ENCODE results near the gene AFAP1L1.

The AFAP1L1 gene

GRCh38 chr5:149349382-149349781, 77.7 kb downstream of the AFAP1L1 start:
- no peak for DNase-seq (ENCODE audit: low read depth in 2 of 2)

GRCh38 chr5:149352169-149352568, 80.5 kb downstream of the AFAP1L1 start:
- DNase-seq (ENCODE audit: low read depth in 2 of 2) = no peak

DNA sequence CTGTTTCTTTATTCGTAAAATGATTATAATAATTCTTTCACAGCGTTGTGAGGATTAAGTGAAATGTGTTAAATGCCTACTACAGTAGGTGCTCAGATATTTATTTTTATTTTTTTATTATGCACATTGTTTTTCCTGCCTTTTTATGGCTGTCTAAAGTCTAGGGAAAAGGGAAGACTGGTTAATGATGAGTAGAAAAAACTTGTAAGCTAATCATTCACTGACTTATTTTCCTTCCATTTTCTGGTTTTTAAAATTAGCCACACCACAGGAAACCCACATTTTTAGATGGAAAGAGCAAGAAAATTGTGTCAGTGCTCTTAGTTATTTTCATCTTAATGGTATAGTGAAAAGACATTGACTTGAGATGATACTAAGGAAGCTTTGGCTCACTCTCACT, 82.3 kb downstream of the AFAP1L1 start:
- DNase-seq (ENCODE audit: low read depth in 2 of 2) = no peak

GRCh38 chr5:149355688-149356087, 84.0 kb downstream of the AFAP1L1 start:
- DNase-seq (ENCODE audit: low read depth in 2 of 2) = no peak

GRCh38 chr5:149356391-149356790, 84.7 kb downstream of the AFAP1L1 start:
- no peak for DNase-seq (ENCODE audit: low read depth in 2 of 2)

DNA sequence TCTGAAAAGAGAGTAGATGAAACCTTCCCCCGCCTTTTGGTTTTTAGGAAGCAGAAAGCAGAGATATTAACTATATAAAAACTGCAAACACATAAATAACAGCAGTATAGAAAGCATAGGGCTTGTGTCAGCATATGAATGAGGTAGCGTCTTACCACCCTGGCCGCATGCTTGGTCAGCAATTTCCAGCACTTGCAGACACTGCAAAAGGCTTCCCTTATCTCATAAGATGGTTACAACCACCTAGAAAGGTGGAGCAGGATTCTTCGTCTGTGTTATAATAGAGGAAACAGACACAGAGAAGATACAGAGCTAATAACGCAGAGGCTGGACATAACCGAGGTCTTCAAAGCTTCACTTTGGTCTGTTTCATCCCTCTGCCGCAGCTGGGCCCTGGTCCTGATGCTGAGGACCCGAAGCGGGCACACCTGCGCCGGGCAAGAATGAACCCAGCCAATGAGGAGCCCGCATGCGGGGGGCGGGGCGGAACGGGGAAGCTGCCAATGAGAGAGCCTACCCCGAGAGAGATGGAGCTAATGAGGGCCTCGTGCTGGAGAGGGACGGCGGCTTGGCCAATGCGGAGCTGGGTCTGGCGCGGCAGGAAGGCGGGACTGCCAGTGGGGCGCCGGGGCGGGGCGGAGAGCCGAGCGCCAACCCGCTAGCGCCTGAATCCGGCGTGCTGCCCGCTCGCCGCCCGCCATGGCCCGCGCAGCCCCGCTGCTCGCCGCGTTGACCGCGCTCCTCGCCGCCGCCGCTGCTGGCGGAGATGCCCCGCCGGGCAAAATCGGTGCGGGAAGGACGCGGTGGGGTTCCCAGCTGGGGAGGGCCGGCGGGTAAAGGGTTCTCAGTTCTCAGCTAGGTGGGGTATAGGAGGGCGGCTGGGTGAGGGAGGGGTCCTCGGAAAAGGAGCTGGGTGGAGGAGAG, 86.0 kb downstream of the AFAP1L1 start, which contains the start of gene PCYOX1L:
PCYOX1L (plus strand) TSS at position 677 of the 924 bp plus-strand sequence; CDS start at position 700, 23 bp downstream.
- DNase-seq (ENCODE audit: low read depth in 2 of 2) = peak; percentile 92 to 96

GRCh38 chr5:149358294-149358651, 86.6 kb downstream of the AFAP1L1 start:
- peak in 1 of 2 donors; percentile 22 for DNase-seq (ENCODE audit: low read depth in 2 of 2)

- DNase-seq (ENCODE audit: low read depth in 2 of 2) = no peak
These were observed 87.3 kb downstream of the AFAP1L1 start for GRCh38 chr5:149358868-149359495.

DNA sequence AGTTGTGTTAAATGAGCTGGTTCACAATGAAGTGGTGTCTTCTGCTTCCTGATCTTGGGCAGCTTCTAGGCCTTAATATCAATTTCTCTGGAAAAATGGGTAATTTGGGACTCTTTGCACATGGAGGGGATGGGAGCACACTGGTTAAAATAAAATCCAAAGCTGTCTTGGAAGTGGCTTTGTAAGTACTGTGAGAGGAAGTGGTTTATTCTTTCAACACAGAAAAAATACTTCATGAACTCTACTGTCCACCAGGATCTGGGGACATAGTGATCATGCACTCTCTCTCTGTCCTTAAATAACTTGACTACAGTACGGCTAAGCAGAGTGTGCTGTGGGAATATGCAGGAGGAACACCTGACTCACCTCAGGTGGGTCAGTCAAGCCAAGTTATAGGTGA, 88.6 kb downstream of the AFAP1L1 start:
- no peak for DNase-seq (ENCODE audit: low read depth in 2 of 2)

GRCh38 chr5:149362541-149362940, 90.9 kb downstream of the AFAP1L1 start:
- no peak for DNase-seq (ENCODE audit: low read depth in 2 of 2)

- no peak for DNase-seq (ENCODE audit: low read depth in 2 of 2)
These were observed 91.7 kb downstream of the AFAP1L1 start for GRCh38 chr5:149363358-149363757.

GRCh38 chr5:149363936-149364335, 92.3 kb downstream of the AFAP1L1 start:
- no peak for DNase-seq (ENCODE audit: low read depth in 2 of 2)

GRCh38 chr5:149364719-149365118, 93.1 kb downstream of the AFAP1L1 start:
- DNase-seq (ENCODE audit: low read depth in 2 of 2) = no peak

DNA sequence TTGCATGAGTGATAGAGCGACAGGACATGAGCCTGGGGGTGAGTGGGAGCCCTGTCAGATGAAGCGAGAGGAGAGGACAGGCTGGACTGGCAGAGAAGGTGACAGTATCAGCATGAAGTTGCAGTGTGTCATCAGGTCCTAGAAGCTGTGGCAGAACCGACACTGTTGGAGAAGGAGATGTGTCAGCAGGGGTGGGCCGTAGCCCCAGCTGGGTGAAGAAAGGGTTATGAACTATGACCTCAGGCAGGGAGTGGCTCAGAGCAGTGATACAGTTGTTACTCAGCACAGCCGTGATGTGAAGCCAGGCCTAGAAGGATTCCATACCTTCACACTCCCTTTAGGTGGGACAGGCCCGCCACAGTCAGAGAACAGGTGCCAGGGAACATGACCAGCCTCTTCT, 93.8 kb downstream of the AFAP1L1 start:
- no peak for DNase-seq (ENCODE audit: low read depth in 2 of 2)

GRCh38 chr5:149366169-149366729, 94.6 kb downstream of the AFAP1L1 start:
- DNase-seq (ENCODE audit: low read depth in 2 of 2) = no peak

GRCh38 chr5:149367249-149367971, 95.8 kb downstream of the AFAP1L1 start:
- DNase-seq (ENCODE audit: low read depth in 2 of 2) = peak; percentile 8 to 30

- DNase-seq (ENCODE audit: low read depth in 2 of 2) = no peak
These were observed 96.5 kb downstream of the AFAP1L1 start for GRCh38 chr5:149367972-149368645.

DNA sequence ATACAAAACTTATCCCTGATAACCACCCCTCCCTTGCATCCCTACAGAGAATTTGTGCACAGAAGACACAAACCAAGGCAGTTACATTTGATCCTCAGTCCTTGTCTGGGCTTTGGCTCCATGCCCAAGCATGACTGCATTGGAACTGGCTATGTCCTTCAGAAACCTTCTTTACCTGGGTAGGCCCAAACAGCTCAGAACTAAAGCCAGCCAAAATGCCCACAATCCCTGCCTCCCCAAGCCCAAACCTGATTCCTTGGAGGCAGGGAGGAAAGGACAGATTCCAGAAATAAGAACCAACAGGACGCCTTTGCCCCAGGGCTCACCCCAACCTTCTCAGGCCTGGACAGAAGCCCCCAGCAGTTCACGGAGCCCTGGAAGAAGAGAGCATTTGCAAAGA, 99.2 kb downstream of the AFAP1L1 start:
- DNase-seq (ENCODE audit: low read depth in 2 of 2) = no peak

DNA sequence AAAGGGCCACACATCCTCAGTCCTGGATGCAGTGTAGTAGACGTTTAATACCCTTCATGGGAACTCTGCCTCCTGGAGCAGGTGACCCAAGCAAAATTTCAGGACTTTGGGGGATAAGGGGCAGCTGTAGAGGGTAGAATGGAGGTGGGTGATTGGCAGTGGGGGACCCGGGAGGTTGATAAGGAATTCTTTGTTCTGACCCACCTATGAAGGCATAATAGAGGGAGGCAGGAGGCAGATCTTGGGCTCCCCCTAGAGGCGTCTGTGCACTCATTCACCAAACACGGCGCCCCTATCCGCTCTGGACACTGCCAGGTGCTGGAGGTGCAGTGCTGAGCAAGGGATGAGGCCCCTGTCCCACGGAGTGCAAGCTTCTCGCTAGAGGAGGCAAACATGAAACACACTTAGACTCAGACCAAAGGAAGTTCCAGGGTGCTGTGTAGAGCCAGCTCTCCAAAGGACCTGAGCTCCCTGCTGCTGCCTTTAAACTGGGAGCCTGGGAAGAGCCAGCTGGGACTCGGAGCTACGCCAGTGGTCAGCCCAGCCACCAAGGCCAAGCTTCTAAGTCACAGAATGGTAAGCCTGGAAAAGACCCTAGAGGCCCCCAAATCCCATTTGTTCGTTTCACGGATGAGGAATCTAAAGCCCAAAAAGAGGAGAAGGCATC, 99.8 kb downstream of the AFAP1L1 start:
- DNase-seq (ENCODE audit: low read depth in 2 of 2) = peak; percentile 42 to 51

DNA sequence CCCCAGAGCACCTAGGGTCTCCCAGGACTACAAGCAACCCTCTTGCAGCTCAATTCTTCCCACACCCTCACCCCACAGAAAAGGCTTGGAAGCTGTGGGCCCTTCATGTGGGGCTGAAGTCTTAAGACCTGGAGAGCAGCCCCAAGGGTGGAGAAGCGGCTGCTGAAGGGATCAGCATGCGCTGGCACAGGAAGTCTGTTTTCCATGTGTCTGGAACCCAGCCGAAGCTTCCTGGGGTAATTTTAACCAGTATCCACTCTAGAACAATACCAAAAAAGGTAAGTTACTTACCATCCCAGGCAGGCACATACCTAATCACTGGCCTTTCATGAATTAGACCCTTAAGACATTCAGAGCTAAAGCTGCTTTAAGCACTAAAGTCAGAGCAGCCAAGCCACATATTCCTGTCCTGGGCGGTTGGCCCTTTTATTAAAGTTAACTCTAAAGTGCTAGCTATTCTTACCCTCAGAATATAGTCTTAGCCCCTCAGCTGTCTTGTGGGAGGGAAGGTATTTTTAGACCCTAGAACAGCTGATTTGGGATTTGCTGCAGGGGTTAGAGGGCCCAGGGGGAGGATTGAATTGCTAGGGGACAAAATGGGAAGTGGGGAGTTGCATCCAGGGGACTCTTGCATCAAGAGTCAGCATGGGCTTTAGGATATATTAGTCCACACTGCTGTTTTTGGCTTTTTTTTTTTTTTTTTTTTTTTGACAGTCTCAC, 100.6 kb downstream of the AFAP1L1 start:
- no peak for DNase-seq (ENCODE audit: low read depth in 2 of 2)
